NCI-H774 (cell line): ENCODE measurements around the gene CSTPP1.
"Not testable (repeated sequence)": the region's sequence is repeated elsewhere in the genome, so short reads cannot be mapped to it uniquely, and the experiment has no call there.

ENCODE experiments used
- DNase-seq: peaks from one replicate; lab custom pipeline; 2025; lab: John Stamatoyannopoulos, UW

The CSTPP1 gene

GRCh38 chr11:47099918-47100315, 163.4 kb downstream of the CSTPP1 start:
- no peak for DNase-seq

GRCh38 chr11:47101406-47101805, 164.8 kb downstream of the CSTPP1 start:
- no peak for DNase-seq

GRCh38 chr11:47104261-47104950, 167.8 kb downstream of the CSTPP1 start:
- DNase-seq = no peak

- no peak for DNase-seq
Observed at GRCh38 chr11:47105541-47105940, 169.0 kb downstream of the CSTPP1 start.

DNA sequence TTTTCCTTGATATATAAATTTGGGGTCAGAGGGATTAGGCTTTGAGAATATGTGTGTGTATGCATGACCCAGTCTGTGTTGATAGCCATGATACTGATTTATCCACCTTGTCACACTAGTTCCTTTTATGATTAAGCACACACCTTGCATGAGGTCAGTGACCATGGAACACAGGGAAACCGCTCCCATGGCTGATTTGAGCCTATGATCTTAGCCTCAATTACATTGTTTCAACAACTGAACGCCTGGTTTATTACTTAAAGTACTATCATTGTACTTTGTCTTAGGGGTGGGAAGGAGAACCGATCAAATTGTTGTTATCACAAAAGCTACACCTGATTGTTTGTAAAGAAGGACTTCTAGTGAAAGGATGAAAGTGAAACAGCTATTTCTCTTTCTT, 169.4 kb downstream of the CSTPP1 start:
- no peak for DNase-seq

GRCh38 chr11:47106798-47107411, 170.3 kb downstream of the CSTPP1 start:
- DNase-seq = no peak

GRCh38 chr11:47107744-47108143, 171.2 kb downstream of the CSTPP1 start:
- no peak for DNase-seq

DNA sequence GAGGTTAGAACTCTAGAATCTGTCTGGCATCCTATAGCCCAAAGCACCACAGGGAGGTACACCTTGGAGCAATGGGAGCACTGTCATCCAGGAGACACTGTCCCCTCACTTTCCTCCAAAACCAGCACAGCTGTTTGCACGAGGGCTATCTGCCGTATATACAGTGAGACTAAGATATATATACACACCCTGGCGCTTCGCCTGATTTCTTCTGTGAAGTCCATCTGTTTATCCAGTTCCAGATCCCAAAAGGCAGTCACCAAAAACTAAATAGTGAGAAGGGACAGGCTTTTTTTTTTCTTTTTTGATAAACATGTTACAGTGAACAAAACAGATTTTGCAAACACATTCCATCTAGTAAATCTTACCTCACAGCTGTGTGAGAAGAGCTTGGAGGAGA, 171.7 kb downstream of the CSTPP1 start:
- no peak for DNase-seq

GRCh38 chr11:47109051-47109726, 172.6 kb downstream of the CSTPP1 start:
- DNase-seq = no peak

DNA sequence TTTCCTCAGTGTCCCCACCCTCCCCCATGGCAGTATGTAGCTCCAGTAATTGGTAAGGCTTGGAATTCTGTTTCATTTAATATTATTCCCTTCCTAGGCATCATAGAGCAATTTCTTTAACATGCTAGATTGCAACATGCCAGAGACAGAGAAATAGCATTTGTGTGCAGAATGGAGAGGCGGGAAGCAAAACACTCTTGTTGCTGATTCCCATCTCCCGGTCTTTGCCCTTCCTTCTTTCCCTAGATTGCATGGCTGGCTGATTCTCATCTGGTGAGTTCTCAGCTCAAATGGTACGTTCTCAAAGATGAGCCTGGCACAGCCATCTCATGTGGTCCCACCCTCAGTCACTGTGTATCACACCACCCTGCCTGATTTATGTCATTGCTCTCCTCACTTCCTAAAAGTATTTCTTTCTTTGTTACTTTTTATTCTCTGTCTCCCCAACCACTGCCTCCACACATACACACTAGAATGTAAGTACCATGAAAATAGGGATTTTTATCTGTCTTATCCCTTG, 173.2 kb downstream of the CSTPP1 start:
- DNase-seq = no peak

DNA sequence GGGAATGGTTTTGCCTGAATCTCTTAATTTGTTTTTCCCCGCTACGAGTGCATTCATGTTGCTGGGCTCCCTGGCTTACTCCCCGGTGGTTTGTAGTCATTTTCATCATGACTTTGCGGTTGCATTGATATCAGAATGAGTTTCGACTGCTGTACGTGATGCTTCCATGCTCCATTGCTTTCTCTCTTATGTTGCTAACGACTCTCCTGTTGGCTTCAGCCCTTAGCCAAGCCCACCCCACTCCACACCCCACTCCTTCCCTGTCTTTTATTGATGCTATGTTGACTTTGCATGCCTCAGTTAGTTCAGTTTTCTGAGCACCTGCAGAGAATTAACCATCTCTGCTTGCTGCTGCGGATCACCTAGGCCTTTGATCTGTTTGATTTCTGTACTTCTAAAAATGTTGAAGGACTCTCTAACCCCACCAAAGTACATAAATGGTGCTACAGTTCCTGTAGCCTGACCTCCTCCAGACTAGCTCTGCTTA, 174.8 kb downstream of the CSTPP1 start:
- peak; percentile 66 for DNase-seq

- DNase-seq = not testable (repeated sequence)
Observed at GRCh38 chr11:47112941-47113340, 176.4 kb downstream of the CSTPP1 start.

DNA sequence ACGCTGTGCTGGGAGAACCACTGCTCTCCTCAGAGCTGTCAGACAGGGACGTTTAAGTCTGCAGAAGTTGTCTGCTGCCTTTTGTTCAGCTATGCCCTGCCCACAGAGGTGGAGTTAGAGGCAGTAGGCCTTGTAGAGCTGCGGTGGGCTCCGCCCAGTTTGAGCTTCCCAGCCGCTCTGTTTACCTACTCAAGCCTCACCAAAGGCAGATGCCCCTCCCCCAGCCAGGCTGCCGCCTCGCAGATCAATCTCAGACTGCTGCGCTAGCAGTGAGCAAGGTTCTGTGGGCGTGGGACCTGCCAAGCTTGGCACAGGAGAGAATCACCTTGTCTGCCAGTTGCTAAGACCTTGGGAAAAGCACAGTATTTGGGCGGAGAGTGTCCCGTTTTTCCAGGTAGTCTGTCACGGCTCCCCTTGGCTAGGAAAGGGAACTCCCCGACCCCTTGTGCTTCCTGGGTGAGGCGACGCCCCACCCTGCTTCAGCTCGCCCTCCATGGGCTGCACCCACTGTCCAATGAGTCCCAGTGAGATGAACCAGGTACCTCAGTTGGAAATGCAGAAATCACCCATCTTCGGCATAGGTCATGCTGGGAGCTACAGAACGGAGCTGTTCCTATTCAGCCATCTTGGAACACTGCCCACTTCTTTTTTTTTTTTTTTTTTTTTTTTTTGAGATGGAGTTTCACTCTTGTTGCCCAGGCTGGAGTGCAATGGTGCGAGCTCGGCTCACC, 182.6 kb downstream of the CSTPP1 start:
- peak; percentile 93 for DNase-seq

DNA sequence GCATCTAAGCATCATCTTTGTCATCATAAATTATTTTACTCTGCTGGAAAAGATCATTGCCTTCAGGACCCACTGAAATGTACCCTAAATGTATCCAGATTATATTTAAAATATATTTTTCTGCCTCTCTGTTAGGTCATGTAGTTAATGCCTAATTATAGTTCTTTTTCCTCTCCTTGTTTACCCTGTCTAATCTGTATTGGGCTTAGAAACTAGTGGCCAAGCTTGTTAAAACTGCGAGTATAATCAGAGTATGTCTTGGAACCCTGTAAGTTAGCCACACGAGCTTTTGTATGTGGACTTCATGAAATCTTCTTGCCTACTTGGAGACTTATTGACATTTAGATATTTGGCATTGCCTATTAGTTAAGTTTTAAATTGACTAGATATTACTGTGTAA, 184.5 kb downstream of the CSTPP1 start:
- DNase-seq = no peak

GRCh38 chr11:47121731-47122130, 185.2 kb downstream of the CSTPP1 start:
- no peak for DNase-seq

DNA sequence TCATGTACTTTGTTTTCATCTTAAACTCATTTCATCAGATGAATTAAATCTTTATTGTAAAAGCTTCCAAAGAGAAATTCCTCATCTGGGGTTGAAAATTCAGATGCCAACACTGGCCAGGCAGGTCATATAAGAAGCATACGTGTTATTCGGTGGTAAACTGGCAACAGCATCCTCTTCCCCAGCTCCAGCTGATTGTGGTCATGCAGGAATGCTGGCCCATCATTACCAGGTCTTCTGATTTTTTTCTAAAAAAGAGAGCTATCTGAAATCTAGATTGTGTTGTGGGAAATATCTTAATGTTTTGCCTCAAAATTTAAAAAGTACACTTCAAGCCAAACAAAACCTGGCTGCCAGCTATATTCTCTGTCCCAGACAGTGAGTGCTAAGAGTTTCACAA, 186.5 kb downstream of the CSTPP1 start:
- DNase-seq = no peak

DNA sequence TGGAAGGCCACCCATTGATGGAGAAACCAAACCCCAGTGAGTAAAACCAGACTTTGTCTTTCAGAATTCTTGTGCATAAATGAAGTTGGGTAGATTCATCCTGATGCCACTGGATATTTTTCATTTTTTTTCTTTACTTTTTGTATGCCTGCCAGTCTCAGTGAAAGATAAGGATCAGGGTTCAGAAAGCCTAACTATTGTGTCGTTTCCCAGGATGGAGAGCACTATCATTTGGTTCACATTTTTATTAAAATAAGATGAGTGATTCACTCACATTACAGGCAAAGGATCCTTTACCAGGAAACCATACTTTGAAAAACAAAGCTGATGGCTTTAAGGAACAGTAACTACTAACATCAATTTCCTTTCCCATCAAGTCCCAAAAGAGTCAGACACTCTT, 188.1 kb downstream of the CSTPP1 start:
- no peak for DNase-seq

- DNase-seq = no peak
Observed at GRCh38 chr11:47125083-47125482, 188.5 kb downstream of the CSTPP1 start.

DNA sequence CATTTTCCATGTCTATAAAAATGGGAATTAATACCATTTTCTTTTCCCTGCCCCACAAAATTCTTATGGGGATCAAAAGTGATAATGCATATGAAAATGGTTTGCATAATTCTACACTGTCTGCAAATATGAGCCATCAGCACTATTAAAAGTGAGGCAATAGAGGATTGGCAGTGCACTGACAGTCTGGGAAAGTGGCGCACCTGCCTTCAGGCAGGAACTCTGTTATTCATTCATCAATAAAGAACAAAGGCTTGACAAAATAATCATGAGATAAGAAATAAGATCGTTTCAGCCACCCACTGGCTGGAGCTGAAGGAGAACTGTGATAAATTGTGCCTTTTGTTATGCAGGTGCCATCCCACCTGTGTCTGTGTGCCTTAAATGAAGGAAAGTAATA, 190.7 kb downstream of the CSTPP1 start:
- DNase-seq = peak; percentile 74

DNA sequence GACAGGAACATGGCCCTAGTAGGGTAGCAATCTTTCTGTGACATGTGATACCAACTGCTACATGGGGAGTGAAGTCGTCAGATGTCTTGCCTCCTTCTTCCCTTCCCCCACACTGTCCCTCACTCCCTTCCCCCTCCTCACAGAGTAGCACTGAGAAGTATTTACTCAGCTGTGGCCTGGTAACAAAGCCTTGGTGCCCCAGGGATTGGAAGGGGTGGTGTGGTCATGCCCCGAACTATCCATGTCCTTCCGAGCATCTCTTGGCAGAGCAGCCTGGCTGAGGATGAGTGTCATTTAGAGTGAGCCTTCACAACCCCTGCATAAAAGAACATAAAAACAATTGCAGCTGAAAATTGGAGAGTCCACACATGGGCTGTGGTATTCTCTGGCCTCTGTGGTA, 194.0 kb downstream of the CSTPP1 start:
- peak; percentile 87 for DNase-seq

- no peak for DNase-seq
Observed at GRCh38 chr11:47131136-47131535, 194.6 kb downstream of the CSTPP1 start.

GRCh38 chr11:47132490-47132889, 195.9 kb downstream of the CSTPP1 start:
- no peak for DNase-seq
